HG03442 (cell line): ENCODE results near the gene ZFHX2.

Experiments
- ATAC-seq: cut with Tn5 transposase; IDR thresholded peaks from one replicate; pipeline ENCODE4 v1.9.1; 2021; ENCODE audit warnings: mild to moderate bottlenecking, moderate library complexity; ENCODE audit not compliant: unreplicated experiment

The ZFHX2 gene

DNA sequence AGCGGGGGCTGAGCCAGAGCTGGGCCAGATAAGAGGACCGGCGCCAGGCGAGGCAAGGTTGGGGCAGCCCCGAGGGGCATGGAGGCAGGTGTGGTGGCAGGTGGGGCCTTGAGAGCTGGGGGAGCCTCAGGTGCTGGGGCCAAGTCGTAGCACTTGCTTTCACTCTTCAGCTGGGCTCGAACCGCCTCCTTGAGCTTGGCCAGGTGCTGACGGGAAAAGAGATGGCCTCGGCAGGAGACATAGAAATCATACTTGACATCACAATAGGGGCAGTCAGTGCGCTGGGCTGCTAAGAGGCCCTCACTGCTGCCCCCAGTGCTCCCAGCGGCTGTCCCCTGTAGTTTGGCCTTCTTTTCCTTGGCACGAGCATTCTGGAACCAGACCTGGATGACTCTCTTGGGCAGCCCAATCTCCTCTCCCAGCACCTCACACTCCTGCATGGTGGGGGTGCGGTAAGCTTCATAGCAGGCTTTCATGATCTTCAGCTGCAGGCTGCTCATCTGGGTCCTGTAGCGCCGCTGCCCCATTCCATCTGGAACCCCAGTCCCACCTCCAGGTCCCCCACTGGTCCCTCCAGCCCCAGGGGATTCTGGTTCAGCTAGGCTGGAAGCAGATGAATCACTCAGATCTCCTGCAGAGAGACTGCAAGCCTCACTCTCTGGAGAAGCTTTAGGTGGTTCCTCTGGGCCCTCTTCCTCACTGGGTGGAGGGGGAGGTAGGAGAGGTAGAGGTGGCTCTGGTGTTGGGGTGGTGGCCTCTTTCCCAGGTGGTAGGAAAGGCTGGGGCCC is 28.1 kb downstream of the ZFHX2 start:
- no peak for ATAC-seq

DNA sequence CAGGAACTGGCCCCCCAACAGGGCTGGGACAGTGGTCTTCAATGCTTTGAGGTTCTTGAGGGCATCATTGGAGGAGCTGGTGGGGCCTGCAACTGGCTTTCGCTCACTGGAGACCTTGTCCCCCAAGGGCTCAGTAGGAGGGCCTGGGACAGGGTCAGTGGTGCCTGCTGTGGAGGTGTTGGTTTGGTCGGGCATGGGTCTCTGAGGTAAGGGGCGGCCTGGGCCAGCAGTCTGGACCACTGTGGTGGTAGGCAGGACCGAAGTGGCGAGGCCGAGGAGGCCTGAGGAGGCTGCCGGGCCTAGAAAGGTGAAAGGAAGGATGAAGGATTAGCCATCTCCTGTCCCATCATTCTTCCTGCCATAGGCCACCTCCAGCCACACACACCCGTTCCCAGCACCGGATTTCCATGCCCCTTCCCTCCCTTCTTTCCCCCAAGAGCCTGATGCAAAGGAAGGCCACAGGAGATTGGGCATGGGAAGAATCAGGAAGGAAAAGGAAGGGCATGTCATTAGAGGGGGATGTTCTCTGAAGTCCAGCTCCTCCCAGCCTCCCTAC is 28.8 kb downstream of the ZFHX2 start:
- ATAC-seq: no peak

DNA sequence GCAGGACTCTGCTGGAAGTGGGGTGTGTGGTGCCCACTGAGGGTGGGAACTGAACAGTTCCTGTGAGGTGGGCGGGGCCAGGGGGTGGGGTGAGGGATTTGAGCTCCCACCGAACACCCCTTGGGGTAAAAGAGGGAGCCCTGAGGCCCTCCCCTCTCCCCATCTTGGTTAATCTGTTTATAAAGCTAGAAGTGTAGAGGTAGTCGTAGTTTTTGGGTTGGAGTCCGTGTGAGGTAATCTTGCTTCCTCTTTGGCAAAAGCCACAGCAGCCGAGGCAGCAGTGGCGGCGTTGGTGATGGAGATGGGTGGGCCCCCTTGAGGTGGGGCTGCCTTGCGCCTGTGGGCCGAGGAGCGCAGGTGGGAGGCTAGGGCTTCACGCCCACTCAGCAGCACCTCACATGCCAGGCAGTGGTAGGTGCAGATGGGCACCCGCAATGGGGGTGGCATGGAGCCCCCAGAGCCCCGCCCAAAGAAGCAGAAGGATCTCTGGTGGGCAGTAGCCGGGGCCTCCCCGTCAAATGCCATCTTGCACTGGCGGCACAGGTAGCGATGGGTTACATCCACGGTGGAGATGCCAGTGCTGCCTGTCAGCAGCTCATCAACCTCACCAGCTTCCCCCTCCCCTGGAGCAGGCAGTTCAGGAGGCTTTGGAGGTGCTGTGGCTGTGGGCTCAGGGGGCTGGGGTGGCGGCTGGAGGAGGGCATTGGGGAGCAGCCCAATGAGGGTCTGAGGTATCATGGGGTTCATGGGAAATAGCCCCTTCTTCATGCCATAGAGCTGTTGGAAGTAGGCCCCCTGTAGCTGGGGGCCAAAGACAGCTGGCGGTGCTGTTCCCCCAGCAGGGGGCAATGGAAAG is 29.6 kb downstream of the ZFHX2 start:
- no peak for ATAC-seq

DNA sequence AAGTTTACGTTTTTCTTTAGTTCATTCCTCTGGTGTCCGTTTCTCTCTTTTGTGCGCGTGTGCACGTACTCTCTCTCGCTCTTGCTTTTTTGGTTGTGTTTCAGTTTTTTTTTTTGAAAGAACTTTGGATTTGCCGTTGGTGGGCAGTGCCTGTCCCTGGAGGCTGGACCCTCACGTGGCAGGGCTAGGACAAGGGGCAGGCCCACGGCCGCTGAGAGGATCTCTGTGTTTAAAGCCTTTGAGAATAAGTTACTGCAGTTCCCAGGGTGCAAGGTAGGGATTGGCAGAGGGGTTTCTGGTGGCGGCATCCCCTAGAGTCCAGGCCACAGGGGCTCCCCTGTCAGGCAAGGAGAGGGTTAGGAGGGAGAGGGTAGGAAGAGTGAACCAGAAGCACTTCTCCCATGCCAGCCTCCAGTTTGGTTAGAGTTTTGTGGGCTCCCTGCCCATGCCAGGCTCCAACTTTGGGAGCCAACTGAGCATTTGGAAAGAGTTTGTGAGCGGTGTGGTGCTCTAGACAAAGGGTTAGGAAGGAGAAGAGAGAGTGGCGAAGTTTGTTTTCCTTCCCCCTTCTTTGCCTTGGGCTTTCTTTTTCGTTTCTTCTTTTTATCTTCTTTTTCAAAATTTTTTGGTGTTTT is 30.5 kb downstream of the ZFHX2 start:
- no peak for ATAC-seq

DNA sequence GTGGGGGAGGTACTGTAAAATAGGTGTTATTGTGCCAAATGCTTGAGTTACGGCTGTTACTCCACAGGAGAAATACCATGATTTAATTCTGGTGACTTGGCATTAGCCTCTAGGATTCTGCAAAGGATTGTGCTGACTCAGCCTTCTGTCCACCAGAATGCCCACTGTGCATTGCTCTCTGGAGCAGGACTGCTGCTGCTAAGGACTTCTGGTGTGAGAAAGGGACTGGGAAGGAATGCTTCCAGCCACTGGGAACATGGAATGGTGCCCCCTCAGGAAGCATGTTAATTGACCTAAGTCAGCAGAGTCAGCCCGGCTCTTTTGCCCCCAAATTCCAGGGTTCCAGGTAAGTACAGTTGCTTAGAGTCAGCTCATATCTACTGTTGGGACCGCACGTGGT is 32.9 kb downstream of the ZFHX2 start:
- ATAC-seq: no peak

DNA sequence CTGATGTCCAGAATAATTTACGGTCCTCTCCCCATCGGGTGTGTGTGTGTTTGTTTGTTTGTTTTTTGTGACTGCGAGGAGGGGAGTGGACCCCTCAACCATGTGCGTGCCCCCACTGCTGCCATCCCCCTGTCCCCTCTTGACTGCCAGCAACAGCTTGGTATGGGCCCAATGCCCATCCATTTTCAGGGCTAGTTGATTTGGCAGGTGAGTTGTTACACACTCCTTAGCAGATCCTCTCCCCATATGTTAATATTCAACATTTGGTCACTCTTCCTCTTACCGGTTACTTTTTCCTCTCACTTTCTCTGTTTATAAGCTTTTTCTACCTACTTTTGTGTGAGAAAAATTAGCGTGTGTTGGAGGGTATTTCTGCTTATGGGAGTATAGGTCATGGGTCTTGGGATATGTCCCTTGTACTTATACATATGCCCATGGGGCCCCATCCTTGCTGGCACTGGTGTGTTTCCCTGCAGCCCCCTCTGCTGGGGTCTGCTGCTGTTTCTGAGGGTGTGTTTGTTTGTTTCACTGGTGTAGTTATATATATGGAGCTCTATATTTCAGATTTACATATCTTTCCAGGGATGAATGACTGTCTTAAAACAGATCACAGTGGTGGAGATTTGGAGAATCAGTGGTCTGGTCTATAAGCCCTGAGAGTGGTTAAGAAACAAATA is 33.8 kb downstream of the ZFHX2 start:
- no peak for ATAC-seq

DNA sequence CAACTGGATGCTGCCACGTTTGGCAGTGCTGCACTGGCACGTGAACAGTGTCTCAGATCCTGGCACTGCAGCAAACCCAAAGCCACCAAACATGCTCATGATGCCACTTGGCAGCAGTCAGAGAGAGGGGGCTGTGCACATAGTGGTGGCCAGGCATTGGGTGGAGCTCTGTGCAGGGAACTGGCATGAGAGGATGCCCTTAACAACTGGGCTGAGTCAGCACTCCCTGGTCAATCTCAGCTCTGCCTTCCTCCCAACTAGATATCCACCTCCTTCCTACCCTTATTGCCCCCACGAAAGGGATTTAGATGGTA is 37.0 kb downstream of the ZFHX2 start:
- no peak for ATAC-seq

DNA sequence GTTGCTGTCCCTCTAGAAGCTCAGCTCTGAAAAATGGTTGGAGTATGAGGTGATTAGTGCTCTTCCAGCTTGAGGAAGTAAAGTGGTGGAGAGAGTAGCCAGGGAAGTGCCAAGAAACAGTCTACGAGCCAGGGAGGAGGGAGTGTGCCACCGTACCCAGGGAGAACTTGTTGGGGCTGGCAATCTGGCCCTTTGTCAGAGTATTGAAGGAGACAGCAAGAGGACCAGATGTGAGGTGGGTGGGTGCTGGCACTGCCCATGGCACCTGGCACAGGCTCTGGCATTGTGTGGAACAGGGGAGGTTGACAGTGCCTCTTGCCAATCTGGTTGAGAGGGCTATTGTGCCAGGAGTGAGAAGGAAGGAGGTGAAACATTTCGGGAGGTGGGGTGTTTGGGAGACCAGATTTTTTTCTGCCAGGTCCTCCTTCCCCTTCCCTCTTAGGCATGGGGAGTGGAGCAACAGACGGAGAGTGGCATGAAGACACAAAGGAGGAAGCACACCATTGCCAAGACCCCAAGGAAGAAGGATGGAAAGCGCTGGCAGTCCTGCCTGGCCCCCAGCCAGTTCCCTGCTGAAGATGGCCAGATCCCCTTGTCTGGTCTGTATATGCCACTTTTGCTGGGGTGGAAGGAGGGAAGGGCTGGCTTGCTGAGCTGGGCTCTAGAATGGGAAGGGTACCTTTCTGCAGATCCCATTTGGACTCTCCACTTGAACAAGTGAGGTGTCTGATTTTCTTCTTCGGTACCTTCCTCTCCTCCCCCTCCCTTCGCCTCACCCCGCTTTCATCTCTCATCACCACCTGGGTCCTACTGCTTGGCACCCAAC is 37.5 kb downstream of the ZFHX2 start:
- no peak for ATAC-seq

DNA sequence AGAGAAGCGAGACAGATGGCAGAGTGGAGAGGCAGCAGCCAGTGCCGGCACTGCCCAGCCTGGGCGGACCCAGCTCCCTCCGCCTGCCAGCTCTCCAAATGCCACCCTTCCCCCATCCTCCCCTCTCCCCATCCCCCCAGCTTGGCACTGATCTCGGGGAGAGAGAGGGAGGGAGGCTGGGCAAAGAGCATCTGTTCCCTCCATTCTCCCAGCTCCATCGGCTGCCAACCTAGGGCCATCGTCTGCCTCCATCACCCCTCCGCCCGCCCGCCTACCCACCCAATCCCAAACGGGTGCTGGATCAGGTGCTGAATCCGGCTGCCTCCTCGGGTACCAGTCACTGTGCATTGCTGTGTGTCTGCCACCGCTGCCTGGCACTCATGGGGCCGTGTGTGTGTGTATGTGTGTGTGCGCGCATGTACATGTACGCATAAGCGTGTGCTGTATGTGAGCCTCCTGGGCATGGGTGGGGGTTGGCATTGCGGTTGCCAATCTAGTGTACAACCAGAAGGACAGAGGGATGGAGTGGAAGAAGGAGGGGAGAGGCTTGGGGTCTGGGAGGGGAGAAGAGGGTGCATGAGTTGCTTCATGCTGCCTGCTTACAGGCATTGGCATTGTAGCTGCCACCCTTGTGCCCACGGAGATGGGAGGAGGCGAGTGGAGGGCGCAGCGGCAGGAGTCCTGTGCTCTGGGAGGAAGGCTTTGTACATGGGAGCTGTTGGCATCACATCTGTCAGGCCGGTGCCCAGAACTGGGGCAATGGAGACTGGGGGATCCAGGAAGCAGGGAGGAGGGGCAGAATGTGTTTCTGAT is 38.4 kb downstream of the ZFHX2 start:
- ATAC-seq: no peak

DNA sequence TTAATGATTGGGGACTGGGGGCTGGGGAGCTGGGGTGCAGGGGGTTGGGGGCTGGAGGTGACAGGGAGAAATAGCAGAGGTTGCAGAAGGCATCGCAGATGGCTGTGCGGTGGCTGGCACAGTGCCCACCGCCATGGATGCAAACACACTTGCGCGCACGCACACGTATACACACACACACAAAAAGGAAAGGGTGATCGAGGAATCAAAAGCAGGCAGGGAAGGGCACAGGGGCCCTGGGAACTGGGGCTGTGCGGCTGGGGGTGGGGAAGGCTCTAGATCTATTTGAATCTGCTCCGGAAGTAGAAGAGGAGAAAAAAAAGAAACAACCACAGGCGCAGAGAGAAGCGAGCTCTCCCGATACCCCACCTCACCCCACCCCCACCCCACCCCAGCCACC is 39.4 kb downstream of the ZFHX2 start:
- ATAC-seq: no peak

DNA sequence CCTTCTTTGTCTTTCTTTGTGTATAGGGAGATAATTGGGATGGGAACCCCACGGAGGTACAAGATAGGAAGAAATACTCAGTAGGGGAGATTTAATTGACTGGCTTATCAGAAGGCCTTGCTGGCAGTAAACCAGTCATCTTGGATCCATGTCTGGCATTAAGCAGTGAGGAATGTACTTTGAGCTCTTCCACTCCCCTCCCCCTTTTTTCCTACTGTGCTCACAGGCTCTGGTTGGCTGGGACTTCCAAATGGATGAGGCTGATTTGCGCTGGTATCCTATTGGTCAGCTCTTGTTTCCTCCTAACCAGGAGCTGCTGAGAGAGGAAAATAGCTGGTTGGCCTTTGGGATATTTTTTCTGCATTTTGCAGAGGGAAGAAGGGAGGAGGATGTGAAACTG is 57.3 kb downstream of the ZFHX2 start:
- no peak for ATAC-seq

DNA sequence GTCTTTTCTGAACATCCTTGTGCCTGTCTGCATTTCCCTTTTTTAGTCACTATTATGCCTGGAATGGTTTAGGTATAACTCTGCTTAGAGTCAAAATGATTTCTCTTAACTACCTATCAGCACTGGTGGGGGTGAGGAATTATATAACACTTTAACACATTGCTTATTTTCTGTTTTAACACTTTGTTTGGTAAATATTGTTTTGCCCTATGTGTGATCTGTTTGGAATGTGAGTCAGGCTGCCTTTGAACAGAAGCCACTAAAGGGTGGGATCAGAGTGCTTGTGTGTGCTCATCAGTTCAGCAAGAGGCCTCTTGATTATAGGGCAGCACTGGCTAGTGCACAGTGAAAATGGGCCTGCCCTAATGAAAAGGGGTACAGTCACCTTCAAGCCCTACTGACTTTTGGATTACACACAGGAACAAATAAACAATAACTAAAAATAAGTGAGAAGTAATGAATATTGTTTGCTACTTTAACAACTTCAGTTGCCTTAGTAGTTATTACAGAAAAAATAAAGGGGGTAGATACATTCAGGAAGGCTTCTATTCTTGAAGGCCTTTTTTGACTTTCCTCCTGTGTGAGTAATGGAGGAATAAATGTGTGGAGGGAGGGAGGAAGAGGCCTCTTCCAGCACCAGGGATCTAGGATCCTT is 58.8 kb downstream of the ZFHX2 start:
- ATAC-seq: no peak

DNA sequence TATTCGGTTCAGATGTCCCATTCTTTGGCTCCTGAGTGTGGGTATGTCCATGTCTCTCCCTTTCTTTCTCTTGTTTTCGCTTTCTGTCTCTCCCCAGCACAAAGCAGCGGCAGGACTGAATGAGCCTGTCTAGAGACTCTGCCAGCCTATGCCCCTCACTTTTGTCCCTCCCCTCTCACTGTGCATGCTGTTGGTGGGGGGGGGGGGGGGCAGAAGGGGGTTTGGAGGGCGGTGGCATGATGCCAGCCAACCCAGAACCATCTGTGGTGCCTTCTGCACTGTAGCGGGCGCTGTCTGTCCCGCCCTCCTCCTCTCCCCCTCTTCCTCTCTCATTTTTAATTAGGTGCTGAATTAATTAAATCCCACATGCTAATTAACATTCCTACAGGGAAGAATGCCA is 64.3 kb downstream of the ZFHX2 start:
- no peak for ATAC-seq

DNA sequence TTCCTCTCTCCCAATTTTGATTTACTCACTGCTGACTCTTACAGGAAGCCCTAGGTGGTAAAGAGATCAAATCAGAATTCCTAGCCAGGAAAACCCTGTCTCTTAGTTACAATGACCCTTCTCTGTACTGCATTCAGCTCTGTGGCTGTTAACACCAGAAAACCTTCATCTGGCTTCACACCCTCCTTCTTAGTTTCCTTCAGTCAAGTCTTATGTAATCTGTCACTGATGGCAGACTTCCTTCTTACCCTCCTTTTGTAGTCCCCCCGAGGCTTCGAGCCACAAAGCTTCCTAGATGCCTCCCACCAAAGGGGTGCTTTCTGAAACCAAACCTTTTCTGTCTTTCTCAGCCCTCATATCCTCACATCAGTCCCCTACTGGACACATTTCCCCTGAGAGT is 65.5 kb downstream of the ZFHX2 start:
- ATAC-seq: no peak

DNA sequence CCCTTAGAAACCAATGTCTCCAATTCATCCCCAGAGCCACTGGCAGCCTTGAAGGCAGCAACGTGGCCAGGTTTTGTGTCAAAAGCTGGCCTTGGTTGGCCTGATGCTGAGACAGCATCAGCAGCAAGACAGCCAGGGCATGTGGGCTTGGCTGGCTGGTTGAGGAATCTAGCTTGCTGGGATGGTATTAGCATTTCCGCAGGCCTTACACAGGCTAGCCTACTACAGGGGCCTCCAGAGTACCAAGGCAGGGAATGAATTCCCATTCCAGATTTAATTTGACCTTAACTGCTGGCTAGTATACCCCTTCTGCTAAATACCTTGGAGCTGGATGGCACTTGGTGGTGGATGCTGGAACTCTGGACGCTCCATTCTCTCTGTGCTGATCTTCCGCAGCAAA is 66.2 kb downstream of the ZFHX2 start:
- ATAC-seq: no peak

DNA sequence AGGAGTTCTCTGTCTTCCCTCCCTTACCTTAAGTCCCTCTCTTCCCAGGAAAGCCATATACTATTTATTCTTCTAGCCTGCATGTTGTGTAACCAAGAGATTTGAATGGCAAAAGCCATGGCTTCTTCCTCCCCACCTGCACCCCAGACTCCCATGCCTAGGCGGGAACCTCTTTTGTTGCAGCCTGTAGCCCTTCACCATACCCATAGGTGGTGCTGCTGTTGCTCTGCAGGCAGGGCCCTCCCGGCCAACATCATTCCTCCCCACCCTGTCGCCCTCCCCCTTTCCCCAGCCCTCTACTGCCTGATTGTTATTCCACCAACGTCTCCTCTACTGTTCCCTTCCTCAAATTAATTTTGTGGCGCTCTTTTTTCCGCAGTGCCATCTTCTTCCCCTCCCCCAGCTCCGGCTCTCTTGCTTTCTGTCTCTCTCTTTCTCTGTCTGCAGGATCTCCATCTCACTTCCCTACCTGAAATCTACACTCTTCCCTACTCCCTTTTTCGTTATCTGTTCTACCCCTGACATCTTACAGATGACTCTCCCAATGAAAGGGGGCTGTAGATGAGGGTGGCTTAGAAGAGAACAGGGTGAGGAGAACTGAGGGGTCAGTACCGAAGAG is 68.2 kb downstream of the ZFHX2 start:
- ATAC-seq: no peak

DNA sequence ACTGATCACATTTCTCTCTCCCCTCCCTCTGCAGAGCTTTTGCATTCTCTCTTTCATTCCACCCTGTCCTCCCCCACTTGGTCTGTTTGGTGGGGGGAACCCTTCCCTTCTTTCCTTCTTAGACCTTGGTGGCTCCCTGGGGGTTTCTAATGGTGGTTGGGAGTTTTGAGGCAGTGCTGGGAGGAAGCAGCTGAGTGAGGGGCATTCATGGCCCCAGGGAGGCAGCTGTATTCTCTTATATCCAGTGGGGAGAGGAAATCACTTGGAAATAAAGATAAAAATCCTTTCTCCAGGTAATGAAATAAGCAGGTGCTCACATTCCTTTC is 68.8 kb downstream of the ZFHX2 start:
- ATAC-seq: no peak

DNA sequence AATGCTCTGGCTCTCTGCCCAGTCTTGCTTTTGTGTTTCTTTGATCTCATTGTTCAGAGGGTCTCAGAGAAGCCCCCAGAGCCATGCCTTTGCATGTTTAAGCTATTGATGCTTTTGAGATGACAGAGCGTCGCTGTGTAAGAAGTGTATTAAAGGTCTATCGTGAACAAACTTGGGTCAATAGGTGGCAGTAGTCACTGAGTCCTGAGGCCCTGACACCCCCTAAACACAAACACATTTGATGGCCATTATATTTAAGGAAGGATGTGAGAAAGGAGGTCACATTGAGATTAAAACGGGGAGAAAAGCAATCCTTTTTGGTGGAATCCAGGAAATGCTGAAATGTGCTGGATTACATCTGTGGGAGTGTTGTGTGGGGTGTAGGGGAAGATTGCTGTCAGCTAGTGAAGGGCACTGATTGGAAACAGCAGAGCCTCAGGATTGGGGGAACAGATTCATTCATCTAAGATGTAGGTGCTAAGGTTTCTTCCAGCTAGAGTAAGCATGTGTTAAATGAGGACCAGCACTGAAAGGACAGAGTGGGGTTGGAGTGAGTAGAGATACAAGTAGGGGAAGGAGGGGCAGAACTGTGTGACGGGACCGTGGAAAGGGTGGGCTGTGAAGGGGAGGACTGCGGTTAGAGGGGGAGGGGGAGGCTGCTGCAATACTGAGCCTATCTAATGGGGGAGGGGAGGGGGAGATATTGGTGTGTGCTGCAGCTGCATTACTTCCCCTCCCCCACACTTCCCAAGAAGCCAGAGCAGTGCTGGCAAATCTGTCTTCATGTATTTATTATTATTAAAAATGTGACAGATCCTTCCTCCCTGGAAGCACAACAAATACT is 69.4 kb downstream of the ZFHX2 start:
- ATAC-seq: no peak
